GM18868 (cell line): Measurements from ENCODE around the gene ERCC3.
"Not testable (repeated sequence)": the region's sequence is repeated elsewhere in the genome, so short reads cannot be mapped to it uniquely, and the experiment has no call there.

Experiments used
- ATAC-seq: cut with Tn5 transposase; IDR thresholded peaks from one replicate; pipeline ENCODE4 v1.9.1; 2021; ENCODE audit warnings: mild to moderate bottlenecking, moderate library complexity; ENCODE audit not compliant: unreplicated experiment

ERCC3 gene

DNA sequence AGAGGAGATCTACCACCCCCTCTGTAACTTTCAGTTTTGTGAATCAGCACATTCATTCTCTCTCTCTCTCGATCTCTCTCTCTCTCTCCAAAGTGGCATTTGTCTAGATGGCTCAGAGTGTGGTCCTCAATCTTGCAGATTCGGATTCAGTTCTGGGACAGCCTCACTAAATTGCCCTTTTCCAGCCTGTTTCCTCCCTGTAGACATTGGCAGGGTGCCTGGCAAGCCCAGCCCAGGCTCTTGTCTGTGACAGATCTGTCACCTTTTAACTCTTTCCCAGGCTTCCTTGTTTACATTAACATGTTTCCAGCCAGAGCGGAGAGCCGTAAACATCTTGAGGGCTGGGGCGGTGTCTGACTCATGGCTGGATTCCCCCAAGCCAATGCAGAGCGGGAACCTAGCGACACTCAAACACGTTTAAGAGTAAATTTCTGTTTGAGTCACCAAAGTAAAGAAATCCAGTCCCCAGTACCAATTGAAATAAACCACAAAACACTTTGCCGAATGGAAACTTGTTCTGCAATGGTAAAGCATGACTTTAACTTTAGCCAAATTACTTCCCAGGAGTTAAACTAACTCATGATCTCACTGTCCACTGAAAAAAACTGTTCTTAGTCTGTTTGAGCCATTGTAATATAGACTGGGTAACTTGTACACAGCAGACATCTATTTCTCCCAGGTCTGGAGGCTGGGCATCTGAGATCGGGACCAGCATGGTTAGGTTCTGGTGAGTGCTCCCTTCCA is 67.3 kb downstream of the ERCC3 start:
- ATAC-seq = peak; percentile 97

GRCh38 chr2:127226132-127226519 is 67.8 kb downstream of the ERCC3 start:
- no peak for ATAC-seq

DNA sequence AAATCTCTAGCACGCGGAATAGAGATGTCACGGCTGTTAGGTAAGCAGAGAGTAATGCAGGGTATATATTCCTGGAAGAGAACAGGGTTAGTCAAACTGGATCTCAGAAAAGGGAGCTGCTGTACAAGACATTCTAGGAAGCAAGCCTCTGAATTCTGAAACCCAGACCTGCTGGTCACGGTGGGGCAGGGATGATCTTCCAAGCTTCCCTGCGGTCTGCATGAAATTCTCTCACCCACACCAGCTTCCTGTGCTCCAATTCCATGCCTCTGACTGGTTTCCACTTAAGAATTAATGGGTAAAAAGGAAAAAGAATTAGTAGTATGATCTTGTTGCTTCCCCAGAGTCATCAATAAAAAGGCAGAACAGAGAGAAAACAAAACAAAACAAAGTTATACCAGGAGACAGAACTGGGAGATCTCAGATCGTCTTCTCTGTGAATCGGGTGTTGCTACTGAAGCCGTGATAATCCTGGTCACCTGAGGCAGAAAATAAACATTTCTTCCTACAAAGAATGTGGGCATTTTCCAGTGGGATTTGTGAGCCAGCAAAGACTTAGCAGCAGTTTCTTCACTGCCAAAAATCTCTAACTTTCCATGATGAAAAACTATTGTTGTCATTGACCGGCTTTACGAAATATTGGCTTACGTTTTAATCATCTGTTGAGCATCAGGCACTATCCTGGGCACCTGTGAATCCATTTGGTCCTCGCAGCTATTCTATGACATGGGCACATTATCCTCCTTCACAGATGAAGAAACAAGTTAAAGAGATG is 68.6 kb downstream of the ERCC3 start:
- no peak for ATAC-seq

DNA sequence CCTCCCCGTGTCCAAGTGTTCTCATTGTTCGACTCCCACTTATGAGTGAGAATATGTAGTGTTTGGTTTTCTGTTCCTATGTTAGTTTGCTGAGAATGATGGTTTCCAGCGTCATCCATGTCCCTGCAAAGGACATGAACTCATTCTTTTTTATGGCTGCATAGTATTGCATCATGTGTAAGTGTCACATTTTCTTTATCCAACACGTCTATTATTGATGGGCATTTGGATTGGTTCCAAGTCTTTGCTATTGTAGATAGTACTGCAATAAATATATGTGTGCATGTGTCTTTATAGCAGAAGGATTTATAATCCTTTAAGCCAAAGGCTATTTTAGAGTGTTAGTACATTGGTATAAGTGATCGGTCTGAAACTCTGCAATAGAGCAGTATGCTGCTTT is 69.8 kb downstream of the ERCC3 start:
- not testable (repeated sequence) for ATAC-seq

- no peak for ATAC-seq
These were observed 73.0 kb downstream of the ERCC3 start for GRCh38 chr2:127220768-127221527.

- no peak for ATAC-seq
These were observed 73.7 kb downstream of the ERCC3 start, which contains the start of gene CYP27C1 for GRCh38 chr2:127220102-127220767. CYP27C1 (minus strand) TSS chr2:127220299; CDS start chr2:127220270, 29 bp downstream.

DNA sequence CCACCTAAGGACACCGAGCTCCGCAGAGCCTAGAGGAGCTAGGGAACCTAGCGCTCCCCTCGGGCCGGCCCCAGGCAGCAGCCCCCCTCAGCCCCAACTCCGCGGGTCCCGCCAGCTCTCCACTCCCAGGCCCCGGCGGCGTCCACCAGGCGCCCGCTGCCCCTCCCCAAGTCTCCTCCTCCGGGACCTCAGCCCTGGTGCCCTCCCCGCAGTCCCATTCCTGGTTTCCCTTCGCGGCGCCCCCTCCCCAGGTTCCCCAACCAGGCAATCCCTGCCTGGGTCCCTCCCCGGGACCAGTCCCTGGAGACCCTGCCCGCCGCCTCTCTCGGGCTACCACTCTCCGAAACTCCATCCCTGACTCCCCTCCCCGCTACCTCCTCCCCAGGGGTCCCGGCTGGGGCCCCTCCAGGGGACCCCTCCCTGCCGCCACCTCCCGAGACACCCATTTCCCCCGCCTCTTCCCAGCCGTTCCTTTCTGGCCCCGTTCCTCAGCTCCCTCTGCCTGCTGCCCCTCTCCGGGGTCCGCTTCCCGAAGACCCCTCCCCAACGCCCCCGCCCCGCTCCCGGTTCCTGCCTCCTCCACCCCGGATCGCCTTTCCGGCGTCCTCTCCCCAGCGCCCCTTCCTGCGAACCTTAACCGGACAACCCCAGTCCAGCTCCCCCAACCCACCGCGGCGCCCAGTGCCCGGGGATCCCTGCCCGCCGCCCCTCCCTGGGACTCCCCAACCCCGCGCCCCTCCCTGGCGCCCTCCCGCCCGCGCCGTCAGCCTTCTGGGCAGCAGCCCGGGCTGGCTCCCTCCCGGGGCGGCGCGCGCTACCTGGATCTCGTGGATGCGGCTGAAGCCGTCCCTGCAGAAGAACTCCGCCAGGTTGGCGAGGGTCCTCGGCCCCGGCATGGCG is 74.5 kb downstream of the ERCC3 start:
- ATAC-seq = no peak

DNA sequence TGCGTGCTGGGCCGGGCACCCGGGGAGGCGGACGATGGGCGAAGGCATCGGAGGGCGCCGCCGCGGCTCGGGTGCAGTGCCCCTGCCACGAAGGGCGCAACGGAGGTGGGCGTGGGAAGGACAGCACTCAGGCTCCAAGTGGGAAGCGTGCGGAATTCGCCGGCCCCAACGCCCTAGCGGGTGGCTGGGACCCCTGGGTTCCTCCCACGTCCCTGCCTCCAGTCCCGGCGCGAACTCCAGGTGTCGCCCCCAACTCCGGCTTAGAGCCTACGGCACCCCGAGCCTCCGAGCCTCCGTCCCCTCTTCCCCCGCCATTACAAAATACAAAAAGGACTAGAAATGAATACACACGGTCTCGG is 75.2 kb downstream of the ERCC3 start:
- no peak for ATAC-seq

- no peak for ATAC-seq
These were observed 76.2 kb downstream of the ERCC3 start for GRCh38 chr2:127217470-127218325.

GRCh38 chr2:127216593-127216992 is 77.4 kb downstream of the ERCC3 start:
- ATAC-seq = no peak

- no peak for ATAC-seq
These were observed 77.8 kb downstream of the ERCC3 start for GRCh38 chr2:127216095-127216494.

DNA sequence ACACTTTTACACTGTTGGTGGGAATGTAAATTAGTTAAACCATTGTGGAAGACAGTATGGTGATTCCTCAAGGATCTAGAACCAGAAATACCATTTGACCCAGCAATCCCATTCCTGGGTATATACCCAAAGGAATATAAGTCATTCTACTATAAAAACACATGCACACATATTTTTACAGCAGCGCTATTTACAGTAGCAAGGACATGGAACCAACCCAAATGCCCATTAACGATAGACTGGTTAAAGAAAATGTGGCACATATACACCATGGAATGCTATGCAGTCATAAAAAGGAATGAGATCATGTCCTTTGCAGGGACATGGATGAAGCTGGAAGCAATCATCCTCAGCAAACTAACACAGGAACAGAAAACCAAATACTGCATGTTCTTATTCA is 79.7 kb downstream of the ERCC3 start:
- ATAC-seq = not testable (repeated sequence)

DNA sequence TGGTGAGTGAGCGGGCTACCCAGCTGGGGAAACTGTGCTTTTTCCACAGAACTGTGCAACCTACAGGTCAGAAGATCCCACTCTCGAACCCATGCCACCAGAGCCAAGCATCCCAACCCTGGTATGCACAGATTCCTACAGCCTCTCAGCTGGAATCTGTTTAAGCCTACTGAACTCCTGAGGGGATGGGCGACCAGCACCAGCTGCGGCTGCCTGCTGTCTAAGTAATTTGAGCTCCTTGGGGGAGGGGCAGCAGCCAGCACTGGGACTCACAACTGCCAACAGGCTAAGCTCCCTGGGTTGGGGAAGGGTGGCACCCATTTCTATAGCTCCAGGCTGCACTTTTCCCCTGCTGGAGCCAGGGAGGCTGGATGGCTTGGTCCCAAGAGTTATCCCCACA is 85.6 kb downstream of the ERCC3 start:
- ATAC-seq = no peak
